Measurements from ENCODE around the gene CBLN3. TPM values are rescaled to one million over a fixed set of nuclear protein-coding genes. Genes with fewer than 3 reads are reported as not detected.

Gene CBLN3
- total RNA-seq (2021; ENCODE audit: unreplicated experiment) = 2.0 TPM
- polyA plus RNA-seq (2012) = 1.0 and 1.4 TPM in 2 replicates
- percentile 37 among the genes with signal in this experiment for Bru-seq, nascent RNA
- percentile 41 among the genes with signal in this experiment for BruChase-seq, experiment 1, labeled RNA remaining after a 6-hour chase
- BruChase-seq, experiment 2, labeled RNA remaining after a 2-hour chase = percentile 28 among the genes with signal in this experiment
- long read RNA-seq = 0 reads

GRCh38 chr14:24429395-24430142, at the start of gene CBLN3, which contains the start of gene KHNYN:
TSS of gene CBLN3 (minus strand) at chr14:24429668. CDS start at chr14:24429054, 614 bp downstream.
TSS of gene KHNYN (plus strand) at chr14:24429954. CDS start at chr14:24430731, 777 bp downstream.
- peak within 1 kb of the TSS; percentile 93 to 95 for H3K4me3 ChIP-seq (replicated peaks in 1 of 2; ENCODE audit: low read depth in 1 of 2, low read length in 2 of 2)
- H3K79me2 ChIP-seq (ENCODE audit: insufficient read depth, low read length) = peaks cover 21% of the 10 kb centered on the region
- H3K4me1 ChIP-seq (ENCODE audit: control insufficient read depth in 1 of 2, insufficient read depth in 2 of 2, low read length in 2 of 2) = peaks cover 14 to 37% of the 10 kb centered on the region in 2 experiments
- peak; percentile 84 for ATAC-seq
- DNase-seq (ENCODE audit: low read depth, low spot score) = peak; percentile 74
- H3K9me3 ChIP-seq (ENCODE audit: control insufficient read depth in 1 of 2, insufficient read depth in 1 of 2, low read depth in 1 of 2, low read length in 2 of 2) = no peaks in the 10 kb centered on the region
- H3K4me2 ChIP-seq (ENCODE audit: low read length) = peak within 1 kb of the TSS; percentile 95
- ChIA-PET CTCF (interaction anchor here (1.1 to 4.1 kb wide), 5 partner anchors 12 to 132 kb away, joined by 3 to 162 read pairs (median 6); partner anchors contain the start of gene ADCY4), RAD21 (ENCODE audit: low non-redundant PET in 1 of 2, low total read pairs in 2 of 2, uncharacterized antibody in 2 of 2, unreplicated experiment in 2 of 2) (no interaction called here), POLR2A (interaction anchor here (0.6 to 3.3 kb wide), 9 partner anchors 10 to 187 kb away, joined by 3 to 38 read pairs (median 4); partner anchors contain the start of genes DHRS1, NOP9 and TINF2)
- H3K36me3 ChIP-seq (ENCODE audit: control insufficient read depth in 1 of 2, insufficient read depth in 2 of 2, low read length in 2 of 2) = peaks cover 10 to 15% of the 10 kb centered on the region in 2 experiments; a peak in 3 of 4 replicates
- intact Hi-C loops (cut with micrococcal nuclease) = loop anchor here (2.0 to 10.0 kb wide), 2 partner anchors 187 to 215 kb away; partner anchors contain the start of genes CHMP4A, MDP1 and TINF2
- peak within 1 kb of the TSS; percentile 92 for H3K27ac ChIP-seq (ENCODE audit: low read depth, low read length)
- peak within 1 kb of the TSS; percentile 95 for H3K9ac ChIP-seq (ENCODE audit: low read length)
- TF ChIP-seq, protein P1, sequence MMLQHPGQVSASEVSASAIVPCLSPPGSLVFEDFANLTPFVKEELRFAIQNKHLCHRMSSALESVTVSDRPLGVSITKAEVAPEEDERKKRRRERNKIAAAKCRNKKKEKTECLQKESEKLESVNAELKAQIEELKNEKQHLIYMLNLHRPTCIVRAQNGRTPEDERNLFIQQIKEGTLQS (IDR thresholded peaks at IDR 0.05) = no peak
- TF ChIP-seq, protein P2, sequence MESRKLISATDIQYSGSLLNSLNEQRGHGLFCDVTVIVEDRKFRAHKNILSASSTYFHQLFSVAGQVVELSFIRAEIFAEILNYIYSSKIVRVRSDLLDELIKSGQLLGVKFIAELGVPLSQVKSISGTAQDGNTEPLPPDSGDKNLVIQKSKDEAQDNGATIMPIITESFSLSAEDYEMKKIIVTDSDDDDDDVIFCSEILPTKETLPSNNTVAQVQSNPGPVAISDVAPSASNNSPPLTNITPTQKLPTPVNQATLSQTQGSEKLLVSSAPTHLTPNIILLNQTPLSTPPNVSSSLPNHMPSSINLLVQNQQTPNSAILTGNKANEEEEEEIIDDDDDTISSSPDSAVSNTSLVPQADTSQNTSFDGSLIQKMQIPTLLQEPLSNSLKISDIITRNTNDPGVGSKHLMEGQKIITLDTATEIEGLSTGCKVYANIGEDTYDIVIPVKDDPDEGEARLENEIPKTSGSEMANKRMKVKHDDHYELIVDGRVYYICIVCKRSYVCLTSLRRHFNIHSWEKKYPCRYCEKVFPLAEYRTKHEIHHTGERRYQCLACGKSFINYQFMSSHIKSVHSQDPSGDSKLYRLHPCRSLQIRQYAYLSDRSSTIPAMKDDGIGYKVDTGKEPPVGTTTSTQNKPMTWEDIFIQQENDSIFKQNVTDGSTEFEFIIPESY (IDR thresholded peaks at IDR 0.05; ENCODE audit: extremely low read depth, insufficient replicate concordance, low read length) = no peak
- TF ChIP-seq ZNF274 (IDR thresholded peaks at IDR 0.05; ENCODE audit: low read depth, low read length) (no peak), MAX (IDR thresholded peaks at IDR 0.05) (peak; percentile 41), JUND (IDR thresholded peaks at IDR 0.05) (no peak), SP1 (IDR thresholded peaks at IDR 0.05; ENCODE audit: low read depth) (no peak; the same call in 1 of the 2 replicates), SIN3A (IDR thresholded peaks at IDR 0.05; ENCODE audit: low read depth) (peak; percentile 46; the same call in 1 of the 2 replicates), TCF7L2 (IDR thresholded peaks at IDR 0.05; ENCODE audit: borderline replicate concordance, extremely low read depth, insufficient read depth, insufficient read length) (no peak), POLR2A (IDR thresholded peaks at IDR 0.05; ENCODE audit: borderline replicate concordance, extremely low read depth, insufficient read depth, insufficient read length) (peak; percentile 58), POLR2AphosphoS5 (IDR thresholded peaks at IDR 0.05; ENCODE audit: low read depth, low read length) (peak; percentile 91), ZFX (IDR thresholded peaks at IDR 0.05) (peak; percentile 98)
- H2AFZ ChIP-seq (ENCODE audit: low read depth, low read length, poor library complexity, severe bottlenecking) = no peak within 1 kb of the TSS
- TSS peak; percentile 86 for BruUV-seq (replicated peaks)
- no peaks in the 10 kb centered on the region for H3K27me3 ChIP-seq (ENCODE audit: insufficient read depth, low read length)
- no peaks in the 10 kb centered on the region for H4K20me1 ChIP-seq (ENCODE audit: insufficient read depth)
- no peaks in the 10 kb centered on the region for H3K9me2 ChIP-seq (ENCODE audit: insufficient read depth)
